ENCODE results near the gene PPCDC.

- TF ChIP-seq CTCF (IDR thresholded peaks at IDR 0.05) (no peak), POLR2A (IDR thresholded peaks at IDR 0.05) (no peak)
Observed at GRCh38 chr15:74977599-74977998, 45.8 kb upstream of the PPCDC start.

All from adrenal gland (tissue), 5 donors.